WTC11 (cell line): ENCODE measurements around the gene MCUR1. TPM values are rescaled to one million over a fixed set of nuclear protein-coding genes. Genes with fewer than 3 reads are reported as not detected.
"Not testable (repeated sequence)": the region's sequence is repeated elsewhere in the genome, so short reads cannot be mapped to it uniquely, and the experiment has no call there.

ENCODE experiments used
- ATAC-seq: fragments of 200-7000 bp; cut with Tn5 transposase; 2 replicates; pipeline ENCODE4 v1.10.0; 2021; ENCODE audit warnings: mild to moderate bottlenecking, moderate library complexity
- CTCF ChIA-PET: fragments of 300-600 bp; sonication (Branson Sonifier 250); formaldehyde crosslinking; loops from one replicate; lab custom pipeline; 2021; ENCODE audit warnings: antibody characterized with exemption; lab: Charles Lee
- POLR2A ChIA-PET: fragments of 350-600 bp; sonication (Branson Sonifier 250); formaldehyde crosslinking; loops from one replicate; lab custom pipeline; 2021; ENCODE audit warnings: antibody characterized with exemption; lab: Charles Lee
- DNase-seq: peaks from one replicate; pipeline ENCODE4 v3.0.0; 2021; ENCODE audit warnings: low spot score
- H3K27ac Mint-ChIP-seq: 2 replicates; pipeline ENCODE4 v1.8.0; 2021; ENCODE audit warnings: mixed read lengths
- H3K27me3 Mint-ChIP-seq: 2 replicates; pipeline ENCODE4 v1.8.0; 2021; ENCODE audit warnings: low read depth, mild to moderate bottlenecking, moderate library complexity, mixed read lengths
- H3K36me3 Mint-ChIP-seq: 2 replicates; pipeline ENCODE4 v1.8.0; 2021; ENCODE audit warnings: mixed read lengths
- H3K4me1 Mint-ChIP-seq: 2 replicates; pipeline ENCODE4 v1.8.0; 2022; ENCODE audit warnings: mixed read lengths
- H3K4me3 Mint-ChIP-seq: 2 replicates; pipeline ENCODE4 v1.8.0; 2021; ENCODE audit warnings: mild to moderate bottlenecking, moderate library complexity, mixed read lengths
- H3K9me3 Mint-ChIP-seq: 2 replicates; pipeline ENCODE4 v1.8.0; 2021; ENCODE audit warnings: mixed read lengths
- CBFB ChIP-seq: sonication (generic); formaldehyde crosslinking; IDR thresholded peaks from 2 replicates; pipeline ENCODE4 v1.8.1; 2022; ENCODE audit warnings: mild to moderate bottlenecking, low read depth, missing genetic modification reagents
- E2F4 ChIP-seq: sonication (generic); formaldehyde crosslinking; IDR thresholded peaks from 2 replicates; pipeline ENCODE4 v1.8.1; 2022; ENCODE audit warnings: low read depth, mild to moderate bottlenecking, moderate library complexity, missing genetic modification reagents, borderline replicate concordance
- ELF4 ChIP-seq: sonication (generic); formaldehyde crosslinking; IDR thresholded peaks from 2 replicates; pipeline ENCODE4 v1.8.1; 2022; ENCODE audit warnings: low read depth, mild to moderate bottlenecking, moderate library complexity, missing genetic modification reagents
- ETV6 ChIP-seq: sonication (generic); formaldehyde crosslinking; IDR thresholded peaks from 2 replicates; pipeline ENCODE4 v1.8.1; 2022; ENCODE audit warnings: mild to moderate bottlenecking, missing genetic modification reagents
- FOXJ3 ChIP-seq: sonication (generic); formaldehyde crosslinking; IDR thresholded peaks from 2 replicates; pipeline ENCODE4 v1.9.0; 2021; ENCODE audit warnings: missing genetic modification reagents, mild to moderate bottlenecking, borderline replicate concordance
- FOXP1 ChIP-seq: sonication (generic); formaldehyde crosslinking; IDR thresholded peaks from 2 replicates; pipeline ENCODE4 v1.8.0; 2022; ENCODE audit warnings: missing genetic modification reagents, mild to moderate bottlenecking, moderate library complexity, borderline replicate concordance
- GRHL2 ChIP-seq: fragments of 250-450 bp; sonication (Bioruptor Pico); IDR thresholded peaks from 2 replicates; pipeline ENCODE4 v1.8.0; 2022; ENCODE audit warnings: mild to moderate bottlenecking, moderate library complexity; ENCODE audit not compliant: insufficient replicate concordance, severe bottlenecking
- JAZF1 ChIP-seq: fragments of 250-450 bp; sonication (Bioruptor Pico); IDR thresholded peaks from 2 replicates; pipeline ENCODE4 v1.9.0; 2021; ENCODE audit warnings: moderate library complexity, mild to moderate bottlenecking, inconsistent platforms
- JUN ChIP-seq: sonication (generic); formaldehyde crosslinking; IDR thresholded peaks from 2 replicates; pipeline ENCODE4 v1.8.0; 2023; ENCODE audit warnings: mild to moderate bottlenecking, missing genetic modification reagents
- MXD4 ChIP-seq: fragments of 250-450 bp; sonication (Bioruptor Pico); IDR thresholded peaks from 2 replicates; pipeline ENCODE4 v1.8.0; 2021; ENCODE audit warnings: mild to moderate bottlenecking, moderate library complexity, borderline replicate concordance
- NFYB ChIP-seq: sonication (generic); formaldehyde crosslinking; conservative IDR thresholded peaks from 2 replicates; pipeline ENCODE4 v1.8.0; 2022; ENCODE audit warnings: low read depth, missing genetic modification reagents
- NR1H2 ChIP-seq: sonication (generic); formaldehyde crosslinking; IDR thresholded peaks from 2 replicates; pipeline ENCODE4 v1.9.0; 2021; ENCODE audit warnings: mild to moderate bottlenecking, moderate library complexity, missing genetic modification reagents
- SMAD4 ChIP-seq: sonication (generic); formaldehyde crosslinking; IDR thresholded peaks from 2 replicates; pipeline ENCODE4 v1.8.0; 2022; ENCODE audit warnings: mild to moderate bottlenecking, missing genetic modification reagents
- STAT6 ChIP-seq: sonication (generic); formaldehyde crosslinking; conservative IDR thresholded peaks from 2 replicates; pipeline ENCODE4 v1.8.1; 2023; ENCODE audit warnings: mild to moderate bottlenecking, low read depth, missing genetic modification reagents, moderate library complexity
- TP53 ChIP-seq: sonication (generic); formaldehyde crosslinking; IDR thresholded peaks from 2 replicates; pipeline ENCODE4 v1.8.1; 2023; ENCODE audit warnings: mild to moderate bottlenecking, missing genetic modification reagents
- ZBTB21 ChIP-seq: sonication (generic); formaldehyde crosslinking; IDR thresholded peaks from 2 replicates; pipeline ENCODE4 v1.8.1; 2023; ENCODE audit warnings: mild to moderate bottlenecking, missing genetic modification reagents, borderline replicate concordance
- ZNF263 ChIP-seq: sonication (generic); formaldehyde crosslinking; IDR thresholded peaks from 2 replicates; pipeline ENCODE4 v1.8.1; 2022; ENCODE audit warnings: low read depth, mild to moderate bottlenecking, moderate library complexity, missing genetic modification reagents
- ZNF317 ChIP-seq: sonication (generic); formaldehyde crosslinking; IDR thresholded peaks from 2 replicates; pipeline ENCODE4 v1.8.1; 2023; ENCODE audit warnings: low read depth, mild to moderate bottlenecking, moderate library complexity, missing genetic modification reagents, borderline replicate concordance
- ZNF423 ChIP-seq: fragments of 250-450 bp; sonication (Bioruptor Pico); IDR thresholded peaks from 2 replicates; pipeline ENCODE4 v2.1.2; 2022; ENCODE audit warnings: mild to moderate bottlenecking, moderate library complexity
- ZNF512 ChIP-seq: sonication (generic); formaldehyde crosslinking; IDR thresholded peaks from 2 replicates; pipeline ENCODE4 v1.8.1; 2022; ENCODE audit warnings: missing genetic modification reagents, borderline replicate concordance
- total RNA-seq: library from RNA; stranded (reverse); gene quantifications from 3 replicates; pipeline ENCODE4 v1.2.3, GENCODE V29; 2021
- TF ChIP-seq, protein P1 (sequence below): fragments of 250-450 bp; sonication (Bioruptor Pico); conservative IDR thresholded peaks from 2 replicates; pipeline ENCODE4 v1.9.0; 2021; ENCODE audit warnings: mild to moderate bottlenecking
- TF ChIP-seq, protein P2 (sequence below): sonication (generic); formaldehyde crosslinking; IDR thresholded peaks from 2 replicates; pipeline ENCODE4 v1.8.1; 2023; ENCODE audit warnings: mild to moderate bottlenecking, missing genetic modification reagents

MCUR1 gene
- total RNA-seq, 1 experiment from 2014 or later: 28.1 TPM

- TF ChIP-seq, protein P1, sequence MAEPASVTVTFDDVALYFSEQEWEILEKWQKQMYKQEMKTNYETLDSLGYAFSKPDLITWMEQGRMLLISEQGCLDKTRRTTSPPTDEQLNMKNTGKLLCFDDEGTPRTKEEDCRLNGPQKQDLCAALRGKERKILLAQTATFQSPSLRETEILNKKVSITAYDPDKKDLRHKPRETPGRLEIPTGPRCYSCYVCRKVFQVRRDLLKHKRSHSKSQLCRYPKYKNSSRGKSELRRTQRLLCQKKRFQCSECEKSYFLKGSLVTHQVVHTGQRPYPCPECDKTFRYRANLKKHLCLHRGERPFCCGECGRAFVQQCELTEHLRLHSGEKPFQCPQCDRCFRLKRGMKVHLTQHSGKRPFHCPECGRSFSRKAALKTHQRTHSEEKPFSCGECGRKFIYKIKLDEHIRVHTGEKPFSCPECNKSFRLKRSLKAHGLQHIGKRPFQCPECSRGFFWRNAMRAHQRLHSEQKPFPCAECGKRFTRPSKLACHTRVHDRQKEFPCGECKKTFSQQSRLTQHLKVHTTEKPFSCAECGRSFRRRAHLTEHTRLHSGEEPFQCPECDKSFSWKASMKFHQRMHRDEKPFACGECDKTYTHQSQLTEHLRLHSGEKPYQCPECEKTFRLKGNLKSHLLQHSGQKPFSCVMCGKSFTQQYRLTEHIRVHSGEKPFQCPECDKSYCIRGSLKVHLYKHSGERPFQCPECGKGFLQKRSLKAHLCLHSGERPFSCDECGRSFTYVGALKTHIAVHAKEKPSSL: no peak
- TF ChIP-seq ZNF263 (CRISPR knock-in tag) (no peak), TP53 (CRISPR knock-in tag) (no peak), MXD4 (CRISPR knock-in tag) (no peak), ZBTB21 (CRISPR knock-in tag) (no peak)
Measured at GRCh38 chr6:13863699-13864155, 49.4 kb upstream of the MCUR1 start (continued).

- peak overlapping the region; percentile 70 for H3K4me3 Mint-ChIP-seq
- ATAC-seq, H3K27ac Mint-ChIP-seq, H3K4me1 Mint-ChIP-seq, DNase-seq: not testable (repeated sequence)
- CTCF ChIA-PET: interaction anchor here (0.7 to 2.3 kb wide), 5 partner anchors 12 to 206 kb away, joined by 3 to 8 read pairs (median 6); partner anchors contain the start of gene MCUR1
- H3K36me3 Mint-ChIP-seq: peaks cover 10% of the 10 kb centered on the region
- H3K27me3 Mint-ChIP-seq: peaks cover 26% of the 10 kb centered on the region
- POLR2A ChIA-PET: interaction anchor here (1.6 to 2.3 kb wide), 3 partner anchors 11 to 47 kb away, joined by 6 to 15 read pairs (median 8); partner anchors contain the start of gene MCUR1
- TF ChIP-seq NFYB (CRISPR knock-in tag): peak; percentile 76
- H3K9me3 Mint-ChIP-seq: peaks cover 19% of the 10 kb centered on the region
Measured at GRCh38 chr6:13860556-13861185, 46.3 kb upstream of the MCUR1 start.

- peak; percentile 63 for DNase-seq
Measured at GRCh38 chr6:13859871-13860555, 45.7 kb upstream of the MCUR1 start.

More at GRCh38 chr6:13859871-13860555, 45.7 kb upstream of the MCUR1 start:
- Mint-ChIP-seq H3K4me1 (no peaks in the 10 kb centered on the region; the same call in 1 of the 2 replicates), H3K4me3 (peak overlapping the region; percentile 70), H3K27ac (no peak overlapping the region), H3K27me3 (peaks cover 26% of the 10 kb centered on the region)
- CTCF ChIA-PET: interaction anchor here (0.7 to 2.3 kb wide), 5 partner anchors 11 to 207 kb away, joined by 3 to 8 read pairs (median 6); partner anchors contain the start of gene MCUR1
- TF ChIP-seq ZNF512 (CRISPR knock-in tag) (no peak), JAZF1 (CRISPR knock-in tag) (no peak), FOXJ3 (no peak), FOXP1 (CRISPR knock-in tag) (peak; percentile 27; the same call in 1 of the 2 replicates), STAT6 (CRISPR knock-in tag) (no peak), E2F4 (CRISPR knock-in tag) (no peak), NR1H2 (CRISPR knock-in tag) (no peak), CBFB (CRISPR knock-in tag) (no peak), ZNF423 (CRISPR knock-in tag) (no peak), ZNF317 (CRISPR knock-in tag) (no peak), ETV6 (0 out of 2 replicates have a peak, but pooled peaks have one; percentile 37), GRHL2 (no peak), ELF4 (CRISPR knock-in tag) (no peak), SMAD4 (CRISPR knock-in tag) (no peak), JUN (CRISPR knock-in tag) (no peak)
- TF ChIP-seq, protein P2, sequence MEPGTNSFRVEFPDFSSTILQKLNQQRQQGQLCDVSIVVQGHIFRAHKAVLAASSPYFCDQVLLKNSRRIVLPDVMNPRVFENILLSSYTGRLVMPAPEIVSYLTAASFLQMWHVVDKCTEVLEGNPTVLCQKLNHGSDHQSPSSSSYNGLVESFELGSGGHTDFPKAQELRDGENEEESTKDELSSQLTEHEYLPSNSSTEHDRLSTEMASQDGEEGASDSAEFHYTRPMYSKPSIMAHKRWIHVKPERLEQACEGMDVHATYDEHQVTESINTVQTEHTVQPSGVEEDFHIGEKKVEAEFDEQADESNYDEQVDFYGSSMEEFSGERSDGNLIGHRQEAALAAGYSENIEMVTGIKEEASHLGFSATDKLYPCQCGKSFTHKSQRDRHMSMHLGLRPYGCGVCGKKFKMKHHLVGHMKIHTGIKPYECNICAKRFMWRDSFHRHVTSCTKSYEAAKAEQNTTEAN (CRISPR knock-in tag): no peak
- TF ChIP-seq, all 79 proteins: peak for 2
- peaks cover 10% of the 10 kb centered on the region for H3K36me3 Mint-ChIP-seq
- POLR2A ChIA-PET: interaction anchor here (0.6 to 2.3 kb wide), 3 partner anchors 10 to 46 kb away, joined by 3 to 15 read pairs (median 8); partner anchors contain the start of gene MCUR1
- peak; percentile 93 for ATAC-seq
- H3K9me3 Mint-ChIP-seq: peaks cover 24% of the 10 kb centered on the region
